ENCODE measurements around the gene MAU2.
"Not testable (repeated sequence)": the region's sequence is repeated elsewhere in the genome, so short reads cannot be mapped to it uniquely, and the experiment has no call there.

MAU2 gene

DNA sequence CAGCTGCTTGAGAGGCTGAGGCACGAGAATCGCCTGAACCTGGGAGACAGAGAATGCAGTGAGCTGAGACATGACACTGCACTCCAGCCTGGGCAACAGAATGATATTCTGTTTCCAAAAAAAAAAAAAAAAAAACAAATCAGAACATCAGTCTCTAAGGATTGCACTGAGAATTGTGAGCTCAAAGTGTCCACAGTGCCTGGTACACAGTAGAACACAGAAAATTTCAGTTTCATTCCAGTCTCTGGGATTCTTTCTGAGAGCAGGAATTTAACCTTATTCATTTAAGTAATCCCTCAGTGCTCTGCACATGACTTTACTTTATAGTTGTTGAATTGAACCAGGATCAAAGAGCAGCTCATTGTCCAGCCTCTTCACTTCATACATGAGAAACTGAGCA, 58.9 kb downstream of the MAU2 start:
- TF ChIP-seq, protein P1, sequence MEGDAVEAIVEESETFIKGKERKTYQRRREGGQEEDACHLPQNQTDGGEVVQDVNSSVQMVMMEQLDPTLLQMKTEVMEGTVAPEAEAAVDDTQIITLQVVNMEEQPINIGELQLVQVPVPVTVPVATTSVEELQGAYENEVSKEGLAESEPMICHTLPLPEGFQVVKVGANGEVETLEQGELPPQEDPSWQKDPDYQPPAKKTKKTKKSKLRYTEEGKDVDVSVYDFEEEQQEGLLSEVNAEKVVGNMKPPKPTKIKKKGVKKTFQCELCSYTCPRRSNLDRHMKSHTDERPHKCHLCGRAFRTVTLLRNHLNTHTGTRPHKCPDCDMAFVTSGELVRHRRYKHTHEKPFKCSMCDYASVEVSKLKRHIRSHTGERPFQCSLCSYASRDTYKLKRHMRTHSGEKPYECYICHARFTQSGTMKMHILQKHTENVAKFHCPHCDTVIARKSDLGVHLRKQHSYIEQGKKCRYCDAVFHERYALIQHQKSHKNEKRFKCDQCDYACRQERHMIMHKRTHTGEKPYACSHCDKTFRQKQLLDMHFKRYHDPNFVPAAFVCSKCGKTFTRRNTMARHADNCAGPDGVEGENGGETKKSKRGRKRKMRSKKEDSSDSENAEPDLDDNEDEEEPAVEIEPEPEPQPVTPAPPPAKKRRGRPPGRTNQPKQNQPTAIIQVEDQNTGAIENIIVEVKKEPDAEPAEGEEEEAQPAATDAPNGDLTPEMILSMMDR (IDR thresholded peaks at IDR 0.05; ENCODE audit: low read depth, low read length, missing control alignments): no peak
- no peak overlapping the region for H3K4me3 ChIP-seq (replicated peaks; ENCODE audit: low read depth, low read length)
- DNase-seq (ENCODE audit: extremely low read depth, low read depth): no peak

DNA sequence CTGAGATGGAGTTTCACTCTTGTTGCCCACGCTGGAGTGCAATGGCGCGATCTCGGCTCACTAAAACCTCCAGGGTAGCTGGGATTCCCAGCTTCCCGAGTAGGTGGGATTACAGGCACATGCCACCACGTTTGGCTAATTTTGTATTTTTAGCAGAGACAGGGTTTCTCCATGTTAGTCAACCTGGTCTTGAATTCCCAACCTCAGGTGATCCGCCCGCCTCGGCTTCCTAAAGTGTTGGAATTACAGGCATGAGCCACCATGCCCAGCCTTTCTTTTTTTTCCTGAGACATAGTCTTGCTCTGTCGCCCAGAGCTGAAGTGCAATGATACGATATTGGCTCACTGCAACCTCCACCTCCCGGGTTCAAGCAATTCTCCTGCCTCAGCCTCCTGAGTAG, 59.7 kb downstream of the MAU2 start:
- DNase-seq (ENCODE audit: extremely low read depth, low read depth); H3K4me3 ChIP-seq (replicated peaks; ENCODE audit: low read depth, low read length): not testable (repeated sequence)

DNA sequence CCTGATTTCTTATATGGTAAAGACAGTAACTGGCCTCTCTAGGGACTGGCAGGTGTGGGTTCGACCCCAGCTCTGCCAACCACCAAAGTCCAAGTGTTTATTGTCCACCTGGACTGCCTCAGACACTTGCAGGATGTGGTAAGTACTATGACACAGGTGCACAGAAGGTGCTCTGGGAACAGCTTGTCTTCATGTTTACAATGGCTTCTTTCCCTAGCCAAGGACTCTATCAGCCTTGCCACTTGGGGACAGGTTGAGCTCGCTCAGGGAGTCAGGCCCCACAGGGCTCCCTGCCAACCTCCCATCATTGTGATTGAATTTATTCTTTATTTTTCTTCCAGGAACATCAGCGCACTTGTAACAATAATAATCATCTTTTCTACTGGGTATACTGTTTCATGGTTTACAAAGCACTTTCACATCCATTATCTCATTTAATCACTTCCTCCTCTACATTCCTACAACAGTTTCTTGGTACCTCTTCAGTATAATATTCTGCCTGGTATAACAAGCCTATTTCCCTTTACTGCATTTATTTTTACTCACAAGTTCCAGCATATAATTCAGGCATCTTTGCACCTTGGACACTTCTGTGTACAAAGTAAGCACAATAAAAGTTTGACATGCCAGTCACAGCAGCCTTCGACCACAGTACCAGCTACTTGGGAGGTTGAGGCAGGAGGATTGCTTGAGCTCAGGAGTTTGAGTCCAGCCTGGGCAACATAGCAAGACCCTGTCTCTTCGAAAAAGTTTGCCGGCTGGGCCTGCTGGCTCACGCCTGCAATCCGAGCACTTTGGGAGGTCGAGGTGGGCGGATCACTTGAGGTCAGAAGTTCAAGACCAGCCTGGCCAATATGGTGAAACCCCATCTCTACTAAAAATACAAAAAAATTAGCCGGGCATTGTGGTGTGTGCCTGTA, 60.6 kb downstream of the MAU2 start:
- TF ChIP-seq, protein P1 (IDR thresholded peaks at IDR 0.05; ENCODE audit: low read depth, low read length, missing control alignments): no peak

DNA sequence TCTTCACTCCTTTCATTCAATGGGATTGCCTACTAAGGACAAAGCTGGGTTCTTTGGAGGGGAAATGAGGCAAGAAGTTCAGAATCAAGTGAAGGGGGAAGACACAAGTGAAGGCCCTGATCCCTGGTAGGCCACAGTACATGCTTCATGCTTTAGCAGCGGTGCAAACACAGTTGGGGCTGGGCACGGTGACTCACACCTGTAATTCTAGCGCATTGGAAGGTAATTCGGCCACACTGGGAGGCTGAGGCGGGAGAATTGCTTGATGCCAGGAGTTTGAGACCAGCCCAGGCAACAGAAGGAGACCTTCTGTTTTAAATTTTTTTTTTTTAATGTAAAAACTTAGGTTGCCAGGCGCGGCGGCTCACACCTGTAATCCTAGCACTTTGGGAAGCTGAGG, 61.5 kb downstream of the MAU2 start:
- H3K4me3 ChIP-seq (replicated peaks; ENCODE audit: low read depth, low read length): no peak overlapping the region
- TF ChIP-seq, protein P1 (IDR thresholded peaks at IDR 0.05; ENCODE audit: low read depth, low read length, missing control alignments): no peak
- DNase-seq (ENCODE audit: extremely low read depth, low read depth): no peak

More for the DNA sequence above, 60.6 kb downstream of the MAU2 start:
- DNase-seq (ENCODE audit: extremely low read depth, low read depth): no peak
- no peak overlapping the region for H3K4me3 ChIP-seq (replicated peaks; ENCODE audit: low read depth, low read length)

DNA sequence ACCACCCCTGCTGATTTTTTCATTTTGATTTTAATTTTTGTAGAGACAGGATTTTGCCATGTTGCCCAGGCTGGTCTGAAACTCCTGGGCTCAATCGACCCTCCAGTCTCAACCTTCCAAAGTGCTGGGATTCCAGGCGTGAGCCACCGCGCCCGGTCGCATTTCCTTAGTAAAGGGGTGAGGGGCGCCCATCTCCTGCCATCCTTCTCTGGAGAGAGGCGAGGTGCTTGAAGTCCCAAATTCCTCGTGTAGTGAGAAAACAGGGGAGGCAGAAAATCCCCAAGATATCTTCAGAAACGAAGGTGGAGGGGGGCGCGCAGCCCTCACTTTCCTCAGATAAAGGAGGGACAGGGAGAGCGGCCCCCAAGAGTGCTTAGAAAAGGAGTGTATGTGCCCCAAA, 63.9 kb downstream of the MAU2 start:
- TF ChIP-seq, protein P1 (IDR thresholded peaks at IDR 0.05; ENCODE audit: low read depth, low read length, missing control alignments): no peak
- no peak for DNase-seq (ENCODE audit: extremely low read depth, low read depth)
- peak overlapping the region; percentile 45 for H3K4me3 ChIP-seq (replicated peaks; ENCODE audit: low read depth, low read length)

DNA sequence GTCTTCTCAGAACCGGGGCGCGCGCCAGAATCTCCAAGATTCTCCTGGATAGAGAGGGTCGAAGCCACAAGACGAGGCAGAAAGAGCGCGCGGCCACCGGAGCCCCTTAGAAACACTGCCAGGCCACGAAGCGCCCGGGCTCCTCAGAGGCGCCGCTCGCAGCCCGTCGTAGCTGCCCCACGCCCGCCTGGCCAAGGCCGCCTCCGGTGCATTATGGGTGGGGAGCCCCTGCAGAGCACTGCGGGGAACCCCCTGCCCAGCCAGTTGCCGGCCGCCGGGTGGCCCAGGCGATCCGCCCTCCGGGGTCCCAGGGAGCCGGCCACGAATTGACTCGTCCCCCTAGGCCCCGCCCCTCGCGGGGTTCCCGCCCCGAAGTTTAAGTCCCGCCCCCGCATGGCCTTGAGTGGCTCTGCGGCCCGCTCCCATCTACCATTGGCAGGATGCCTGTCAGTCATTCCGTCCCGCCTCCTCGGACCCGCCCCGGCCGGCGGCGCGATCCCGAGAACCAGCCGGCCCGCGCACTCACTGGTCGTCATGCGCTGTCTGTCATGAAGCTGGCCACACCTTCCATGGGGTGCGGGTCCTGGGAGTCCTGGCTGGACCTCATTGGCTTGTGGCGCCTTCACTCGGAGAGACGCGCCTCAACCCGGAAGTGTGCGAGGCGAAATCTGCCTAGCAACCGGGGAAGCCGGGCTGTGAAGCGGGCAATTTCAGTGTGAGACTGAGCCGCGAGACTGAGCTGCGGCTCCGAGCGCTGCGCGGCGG, 64.7 kb downstream of the MAU2 start:
- H3K4me3 ChIP-seq (replicated peaks; ENCODE audit: low read depth, low read length): peak overlapping the region; percentile 95
- DNase-seq (ENCODE audit: extremely low read depth, low read depth): peak; percentile 98
- TF ChIP-seq, protein P1 (IDR thresholded peaks at IDR 0.05; ENCODE audit: low read depth, low read length, missing control alignments): no peak

Measured in HFF-Myc (cell line).